Measurements from ENCODE around the gene GOLIM4.

GOLIM4 gene

GRCh38 chr3:167989066-167989465 lies 106.7 kb downstream of the GOLIM4 start:
- DNase-seq (ENCODE audit: low spot score), result no peak

GRCh38 chr3:167983583-167983982 lies 112.1 kb downstream of the GOLIM4 start:
- DNase-seq (ENCODE audit: low spot score), result no peak

- no peak for DNase-seq (ENCODE audit: low spot score)
These were observed 117.2 kb downstream of the GOLIM4 start for GRCh38 chr3:167978486-167978885.

- no peak for DNase-seq (ENCODE audit: low spot score)
These were observed 117.7 kb downstream of the GOLIM4 start for GRCh38 chr3:167978071-167978470.

- no peak for DNase-seq (ENCODE audit: low spot score)
These were observed 119.0 kb downstream of the GOLIM4 start for GRCh38 chr3:167976516-167977361.

GRCh38 chr3:167973901-167974300 lies 121.8 kb downstream of the GOLIM4 start:
- no peak for DNase-seq (ENCODE audit: low spot score)

GRCh38 chr3:167973046-167973445 lies 122.7 kb downstream of the GOLIM4 start:
- DNase-seq (ENCODE audit: low spot score), result no peak

GRCh38 chr3:167972502-167972901 lies 123.2 kb downstream of the GOLIM4 start:
- no peak for DNase-seq (ENCODE audit: low spot score)

- DNase-seq (ENCODE audit: low spot score), result no peak
These were observed 126.2 kb downstream of the GOLIM4 start for GRCh38 chr3:167969548-167969947.

GRCh38 chr3:167967257-167968036 lies 128.3 kb downstream of the GOLIM4 start:
- no peak for DNase-seq (ENCODE audit: low spot score)

Data from left forelimb (tissue), 1 donor.